ENCODE data around the gene ARHGAP42. TPM values are rescaled to one million over a fixed set of nuclear protein-coding genes. Genes with fewer than 3 reads are reported as not detected.

Gene ARHGAP42
- total RNA-seq = 10 to 100 TPM in 2 of 4 donors, 1 to 10 TPM in 2; 5.1 to 10.6 (median 8.0) TPM

DNA sequence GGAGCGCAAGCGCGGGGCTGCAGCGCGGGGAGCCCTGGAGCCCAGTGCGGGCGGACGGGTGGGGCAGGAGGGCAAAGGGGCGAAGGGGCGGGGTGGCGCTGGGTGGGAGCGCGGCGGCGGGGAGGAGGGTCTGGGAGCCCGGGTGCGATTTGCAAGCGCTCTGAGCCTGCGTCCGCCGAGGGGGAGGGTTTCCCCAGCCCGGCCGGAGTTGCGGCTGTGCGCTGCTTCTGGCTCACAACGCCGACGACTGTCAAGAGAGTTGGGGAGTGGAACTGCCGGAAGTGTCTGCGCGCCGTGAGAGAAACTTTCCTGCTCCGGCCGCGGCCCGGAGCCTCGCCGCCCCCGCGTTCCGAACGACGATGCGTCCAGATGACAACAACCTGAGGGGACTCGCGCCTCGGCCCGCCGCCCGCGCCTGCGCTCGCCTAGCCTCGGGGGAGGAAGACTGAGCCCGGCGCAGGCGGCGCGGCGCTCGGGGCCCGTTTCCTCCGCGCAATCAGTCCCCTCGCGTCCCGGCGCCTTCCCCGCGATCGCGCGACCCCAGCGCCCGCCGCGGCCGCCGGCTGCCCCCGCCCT is at the start of gene ARHGAP42:
ARHGAP42 (plus strand) TSS at position 235 of the 576 bp plus-strand sequence. CDS start 391 bp downstream, outside the sequence.
- TF ChIP-seq, protein P1, sequence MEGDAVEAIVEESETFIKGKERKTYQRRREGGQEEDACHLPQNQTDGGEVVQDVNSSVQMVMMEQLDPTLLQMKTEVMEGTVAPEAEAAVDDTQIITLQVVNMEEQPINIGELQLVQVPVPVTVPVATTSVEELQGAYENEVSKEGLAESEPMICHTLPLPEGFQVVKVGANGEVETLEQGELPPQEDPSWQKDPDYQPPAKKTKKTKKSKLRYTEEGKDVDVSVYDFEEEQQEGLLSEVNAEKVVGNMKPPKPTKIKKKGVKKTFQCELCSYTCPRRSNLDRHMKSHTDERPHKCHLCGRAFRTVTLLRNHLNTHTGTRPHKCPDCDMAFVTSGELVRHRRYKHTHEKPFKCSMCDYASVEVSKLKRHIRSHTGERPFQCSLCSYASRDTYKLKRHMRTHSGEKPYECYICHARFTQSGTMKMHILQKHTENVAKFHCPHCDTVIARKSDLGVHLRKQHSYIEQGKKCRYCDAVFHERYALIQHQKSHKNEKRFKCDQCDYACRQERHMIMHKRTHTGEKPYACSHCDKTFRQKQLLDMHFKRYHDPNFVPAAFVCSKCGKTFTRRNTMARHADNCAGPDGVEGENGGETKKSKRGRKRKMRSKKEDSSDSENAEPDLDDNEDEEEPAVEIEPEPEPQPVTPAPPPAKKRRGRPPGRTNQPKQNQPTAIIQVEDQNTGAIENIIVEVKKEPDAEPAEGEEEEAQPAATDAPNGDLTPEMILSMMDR (IDR thresholded peaks at IDR 0.05) = no peak
- peak in 1 of 2 donors; percentile 17 for TF ChIP-seq POLR2AphosphoS5 (IDR thresholded peaks at IDR 0.05)
- 3% methylated on average over 21 of the region's 80 CpGs for WGBS
- no peaks in the 10 kb centered on the region for H3K27me3 ChIP-seq
- peak within 1 kb of the TSS; percentile 72 to 86 (median 80) for H3K27ac ChIP-seq (replicated peaks in 1 of 4)
- intact Hi-C loops (cut with DNase I) = no loop called here
- H3K4me1 ChIP-seq = peaks cover 10 to 39% (median 38%) of the 10 kb centered on the region in 4 donors
- no peaks in the 10 kb centered on the region for H3K36me3 ChIP-seq
- DNase-seq (ENCODE audit: extremely low spot score) = no peak
- peak within 1 kb of the TSS; percentile 67 to 88 (median 80) for H3K4me3 ChIP-seq
- no peaks in the 10 kb centered on the region for H3K9me3 ChIP-seq

- Histone ChIP-seq H3K27ac (replicated peaks in 1 of 4) (no peak overlapping the region), H3K9me3 (no peaks in the 10 kb centered on the region), H3K4me3 (no peak overlapping the region), H3K27me3 (no peaks in the 10 kb centered on the region), H3K4me1 (peaks cover 22 to 30% (median 25%) of the 10 kb centered on the region in 4 donors), H3K36me3 (no peaks in the 10 kb centered on the region)
- DNase-seq (ENCODE audit: extremely low spot score) = no peak
- TF ChIP-seq, protein P1 (IDR thresholded peaks at IDR 0.05) = no peak
- TF ChIP-seq EP300 (IDR thresholded peaks at IDR 0.05) = no peak
- TF ChIP-seq POLR2AphosphoS5 (IDR thresholded peaks at IDR 0.05) = no peak
- TF ChIP-seq POLR2A (IDR thresholded peaks at IDR 0.05; ENCODE audit: low read depth) = no peak
- intact Hi-C loops (cut with DNase I) = no loop called here
- WGBS = 89% methylated on average over 10 of the region's 10 CpGs
These were observed 49.4 kb upstream of the ARHGAP42 start for GRCh38 chr11:100637706-100638105.

DNA sequence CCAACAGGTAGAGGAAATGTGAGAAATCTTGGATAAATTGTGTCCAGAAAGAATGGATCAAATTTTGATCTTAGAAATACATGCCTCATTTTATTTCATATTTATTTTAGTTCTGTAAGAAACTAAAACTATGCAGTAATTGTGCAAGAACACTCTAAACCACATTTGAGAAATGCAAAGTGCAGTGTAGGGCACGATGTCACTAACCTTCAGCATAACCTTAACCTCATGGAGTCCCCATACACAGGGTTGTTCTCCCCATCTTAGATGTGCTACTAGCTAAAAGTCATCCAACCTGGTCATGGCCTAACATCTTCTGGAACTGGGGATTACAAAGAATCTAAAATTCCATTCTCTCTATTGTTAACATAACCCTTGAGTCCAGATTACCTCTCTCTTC is 48.4 kb upstream of the ARHGAP42 start:
- H3K27me3 ChIP-seq = no peaks in the 10 kb centered on the region
- intact Hi-C loops (cut with DNase I) = no loop called here
- no peak for DNase-seq (ENCODE audit: extremely low spot score)
- 87% methylated on average over 1 of the region's 1 CpG for WGBS
- H3K9me3 ChIP-seq = no peaks in the 10 kb centered on the region
- H3K36me3 ChIP-seq = no peaks in the 10 kb centered on the region
- peaks cover 13 to 23% (median 19%) of the 10 kb centered on the region in 4 donors for H3K4me1 ChIP-seq
- no peak overlapping the region for H3K4me3 ChIP-seq
- no peak for TF ChIP-seq POLR2A (IDR thresholded peaks at IDR 0.05; ENCODE audit: low read depth)
- TF ChIP-seq, protein P1 (IDR thresholded peaks at IDR 0.05) = no peak
- TF ChIP-seq EP300 (IDR thresholded peaks at IDR 0.05) = no peak
- TF ChIP-seq POLR2AphosphoS5 (IDR thresholded peaks at IDR 0.05) = no peak
- peak overlapping the region in 3 of 4 donors; percentile 10 to 50 (median 43) for H3K27ac ChIP-seq (replicated peaks in 1 of 4)

GRCh38 chr11:100639140-100639539 is 47.9 kb upstream of the ARHGAP42 start:
- Histone ChIP-seq H3K27me3 (no peaks in the 10 kb centered on the region), H3K27ac (replicated peaks in 1 of 4) (peak overlapping the region in 3 of 4 donors; percentile 10 to 50 (median 43)), H3K4me1 (peaks cover 10 to 25% (median 20%) of the 10 kb centered on the region in 4 donors), H3K4me3 (no peak overlapping the region), H3K9me3 (no peaks in the 10 kb centered on the region), H3K36me3 (no peaks in the 10 kb centered on the region)
- no peak for DNase-seq (ENCODE audit: extremely low spot score)
- WGBS = 22% methylated on average over 9 of the region's 9 CpGs
- TF ChIP-seq POLR2AphosphoS5 (IDR thresholded peaks at IDR 0.05) (no peak), EP300 (IDR thresholded peaks at IDR 0.05) (no peak), POLR2A (IDR thresholded peaks at IDR 0.05; ENCODE audit: low read depth) (no peak)
- TF ChIP-seq, protein P1 (IDR thresholded peaks at IDR 0.05) = no peak
- intact Hi-C loops (cut with DNase I) = no loop called here

- Histone ChIP-seq H3K27ac (replicated peaks in 1 of 4) (no peak overlapping the region), H3K36me3 (no peaks in the 10 kb centered on the region), H3K27me3 (no peaks in the 10 kb centered on the region), H3K4me1 (peaks cover 4 to 28% (median 18%) of the 10 kb centered on the region in 4 donors), H3K9me3 (no peaks in the 10 kb centered on the region), H3K4me3 (no peak overlapping the region)
- intact Hi-C loops (cut with DNase I) = no loop called here
- no peak for DNase-seq (ENCODE audit: extremely low spot score)
- no peak for TF ChIP-seq POLR2AphosphoS5 (IDR thresholded peaks at IDR 0.05)
- TF ChIP-seq, protein P1 (IDR thresholded peaks at IDR 0.05) = no peak
- no peak for TF ChIP-seq EP300 (IDR thresholded peaks at IDR 0.05)
- no peak for TF ChIP-seq POLR2A (IDR thresholded peaks at IDR 0.05; ENCODE audit: low read depth)
- 66% methylated on average over 2 of the region's 2 CpGs for WGBS
These were observed 47.0 kb upstream of the ARHGAP42 start for GRCh38 chr11:100640071-100640470.
